ENCODE results near the gene DNER. TPM values are rescaled to one million over a fixed set of nuclear protein-coding genes. Genes with fewer than 3 reads are reported as not detected.
"Not testable (repeated sequence)": the region's sequence is repeated elsewhere in the genome, so short reads cannot be mapped to it uniquely, and the experiment has no call there.

The DNER gene
- polyA plus RNA-seq, 12 donors = 1.2 to 6.9 (median 2.2) TPM; not detected in 2

DNA sequence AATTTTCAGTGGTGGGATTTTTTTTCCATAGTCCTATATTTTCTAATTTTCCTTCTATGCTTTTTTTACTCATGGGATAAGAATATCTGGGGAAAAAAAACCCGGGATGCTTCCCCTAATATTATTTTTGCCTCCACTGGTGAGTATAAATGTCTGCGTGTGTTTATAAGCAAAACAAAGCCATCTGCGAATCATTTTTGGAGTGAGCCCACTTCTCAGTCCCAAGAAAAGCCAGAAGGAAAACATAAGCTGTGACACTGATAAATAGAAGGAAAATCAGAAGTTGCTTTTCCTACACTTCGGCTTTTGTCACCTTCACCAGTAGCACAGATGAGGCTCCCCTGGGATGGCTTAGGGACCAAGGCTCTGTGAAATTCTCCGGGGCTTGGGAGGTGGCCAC lies 308.6 kb downstream of the DNER start:
- no peak for DNase-seq

DNA sequence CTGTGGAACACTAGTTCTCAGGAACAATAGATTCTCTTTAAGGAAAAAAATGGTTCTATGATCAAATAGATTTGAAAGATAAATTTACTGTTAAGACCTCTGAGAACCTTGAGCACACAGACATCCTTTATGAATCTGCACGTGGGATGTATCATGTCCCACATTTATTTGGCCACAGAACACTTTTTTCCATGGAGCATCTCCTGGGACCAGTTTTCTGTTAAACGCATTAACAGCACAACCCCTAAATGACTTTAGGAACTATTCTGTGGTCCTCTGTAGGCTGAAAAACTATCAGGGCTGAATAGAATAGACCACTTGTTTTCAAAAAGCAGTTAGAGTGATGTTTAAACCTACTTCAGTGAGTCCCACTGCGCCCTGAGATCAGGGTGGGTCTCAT lies 311.1 kb downstream of the DNER start:
- DNase-seq = peak; percentile 63

DNA sequence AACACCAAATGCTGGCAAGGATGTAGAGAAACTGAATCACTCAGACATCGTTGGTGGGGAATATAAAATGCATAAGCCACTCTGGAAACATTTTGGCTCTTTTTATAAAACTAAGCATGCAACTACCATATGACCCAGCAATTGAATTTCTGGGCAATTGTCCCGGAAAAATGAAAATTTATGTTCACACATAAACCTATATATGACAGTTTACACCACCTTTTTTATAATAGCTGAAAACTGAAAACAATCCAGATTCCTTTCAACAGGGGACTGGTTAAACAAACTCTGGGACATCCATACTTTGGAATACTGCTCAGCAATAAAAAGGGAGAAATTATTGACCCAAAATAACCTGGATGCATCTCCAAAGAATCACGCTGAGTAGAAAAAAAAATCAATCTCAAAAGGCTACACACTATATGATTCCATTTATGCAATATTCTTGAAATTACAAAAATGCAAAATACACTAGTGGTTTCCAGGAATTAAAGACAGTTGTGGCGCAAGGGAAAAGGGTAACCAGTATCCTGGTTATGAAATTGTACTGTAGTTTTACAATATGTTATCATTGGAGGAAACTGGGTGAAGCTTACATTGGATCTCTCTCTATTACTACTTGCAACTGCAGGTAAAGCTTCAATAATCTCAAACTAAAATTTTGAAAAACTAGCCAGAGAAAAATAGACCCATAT lies 313.0 kb downstream of the DNER start:
- peak; percentile 57 for DNase-seq

DNA sequence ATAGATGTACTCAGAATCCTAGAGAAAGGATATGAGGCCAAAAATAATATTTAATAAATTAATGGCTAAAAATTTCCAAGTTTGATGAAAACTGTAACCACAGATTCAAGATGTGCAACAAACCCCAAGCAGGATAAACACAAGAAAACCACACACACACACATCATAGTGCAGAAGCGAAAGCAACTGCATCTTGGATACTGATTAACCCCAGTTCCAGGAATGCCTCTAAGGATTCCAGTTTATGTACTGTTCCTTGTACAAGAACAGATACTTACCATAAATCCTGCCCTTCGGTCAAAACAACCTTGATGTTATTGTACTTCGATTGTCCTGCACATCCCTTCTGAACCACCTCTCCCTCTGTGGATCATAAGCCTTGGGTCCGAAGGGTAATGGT lies 320.4 kb downstream of the DNER start:
- DNase-seq = no peak

DNA sequence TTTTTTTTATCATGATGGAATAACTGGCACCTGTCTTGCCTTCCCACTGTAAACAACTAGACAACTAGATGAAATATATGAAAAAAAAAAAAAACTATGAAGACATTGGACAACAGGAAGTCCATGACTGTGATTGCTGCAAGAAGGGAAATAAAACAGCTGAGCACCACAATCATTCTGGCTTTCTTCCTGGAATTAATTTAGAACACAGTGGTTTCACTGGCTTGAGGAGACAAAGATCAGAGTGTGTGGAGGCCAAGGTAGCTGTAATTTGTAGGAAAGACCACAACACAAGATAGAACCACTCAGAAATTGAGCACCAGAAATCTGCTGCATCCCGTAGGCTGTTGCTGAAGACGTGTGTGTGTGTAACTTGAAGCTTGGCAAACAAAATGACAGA lies 322.2 kb downstream of the DNER start:
- DNase-seq = no peak

DNA sequence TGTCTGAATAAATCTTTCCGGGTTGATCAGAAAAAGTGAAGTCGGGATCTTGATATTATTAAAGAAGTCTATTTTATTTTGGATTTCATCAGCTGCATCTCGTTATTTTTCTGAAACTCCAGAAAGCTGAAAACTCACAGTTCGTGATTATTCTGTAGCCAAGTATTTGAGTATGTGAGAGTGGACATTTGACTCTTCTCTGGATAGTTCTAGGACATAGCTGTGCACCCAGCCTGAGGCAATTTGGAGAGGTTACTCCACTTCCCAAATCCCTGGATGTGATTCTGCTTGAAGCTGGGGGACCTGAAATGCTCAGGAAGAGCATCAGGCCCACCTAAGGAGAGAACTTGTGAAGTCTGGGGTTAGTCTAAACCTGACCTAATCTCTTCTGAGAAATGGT lies 325.6 kb downstream of the DNER start:
- peak; percentile 51 for DNase-seq

DNA sequence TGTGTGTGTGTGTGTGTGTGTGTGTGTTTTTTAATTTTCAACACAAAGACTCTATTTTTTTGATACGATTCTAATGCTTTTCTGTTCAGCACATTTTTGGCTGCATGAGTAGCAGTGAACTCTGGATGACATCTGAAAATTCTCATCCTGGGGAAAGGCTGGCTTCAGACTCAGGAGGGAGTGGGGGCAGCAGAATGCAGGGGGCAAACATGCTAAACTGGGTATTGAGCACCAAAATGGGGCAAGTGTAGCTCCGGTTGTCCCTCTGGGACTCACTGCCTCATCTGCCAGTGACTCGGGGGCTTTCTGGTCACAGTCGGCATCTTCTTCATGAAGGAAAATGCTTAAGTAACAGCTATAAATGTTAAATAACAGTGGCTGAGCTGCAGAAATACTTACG lies 326.5 kb downstream of the DNER start:
- peak; percentile 78 for DNase-seq

DNA sequence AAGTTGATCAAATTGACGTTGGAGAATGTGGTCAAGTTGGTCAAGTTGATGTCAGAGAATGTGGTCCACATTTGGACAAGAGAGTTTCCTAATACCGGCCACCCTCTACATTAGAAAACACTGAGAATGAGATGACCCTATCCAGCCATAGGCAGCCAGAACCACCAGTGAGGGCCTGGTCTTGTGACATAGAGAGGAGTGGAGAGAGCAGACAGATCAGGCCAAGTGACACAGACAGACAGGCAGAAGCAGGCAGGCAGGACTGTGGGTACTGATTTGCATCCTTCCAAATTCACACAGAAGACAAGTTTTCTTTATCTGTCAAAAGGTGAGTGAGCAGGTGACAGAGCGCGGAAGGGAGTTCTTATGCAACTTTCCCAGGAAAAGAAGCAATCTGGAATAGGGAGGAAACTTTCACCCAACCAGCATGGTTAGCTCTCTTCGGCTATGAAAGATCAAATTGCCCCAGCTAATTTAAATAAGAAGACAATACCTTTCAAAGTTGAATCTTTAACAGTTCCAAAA lies 334.2 kb downstream of the DNER start:
- no peak for DNase-seq

DNA sequence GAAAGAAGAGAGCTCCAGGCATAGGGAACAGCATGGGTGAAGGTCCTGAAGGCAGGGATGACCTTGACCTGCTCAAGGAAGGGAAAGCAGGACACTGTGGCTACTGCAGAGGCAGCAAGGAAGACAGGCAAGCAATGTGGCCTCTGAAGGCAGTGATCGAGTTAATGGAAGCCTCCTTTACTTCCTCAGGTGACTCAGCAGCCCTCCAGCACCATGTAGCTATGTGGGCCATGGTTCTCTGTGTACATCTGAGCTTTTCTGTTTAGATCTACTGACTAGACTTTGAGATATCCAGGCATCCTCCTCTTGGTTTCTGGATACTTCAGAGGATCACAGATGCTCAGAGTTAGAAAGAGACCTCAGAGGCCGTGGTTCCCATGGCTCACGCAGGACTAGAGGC lies 336.0 kb downstream of the DNER start:
- no peak for DNase-seq

DNA sequence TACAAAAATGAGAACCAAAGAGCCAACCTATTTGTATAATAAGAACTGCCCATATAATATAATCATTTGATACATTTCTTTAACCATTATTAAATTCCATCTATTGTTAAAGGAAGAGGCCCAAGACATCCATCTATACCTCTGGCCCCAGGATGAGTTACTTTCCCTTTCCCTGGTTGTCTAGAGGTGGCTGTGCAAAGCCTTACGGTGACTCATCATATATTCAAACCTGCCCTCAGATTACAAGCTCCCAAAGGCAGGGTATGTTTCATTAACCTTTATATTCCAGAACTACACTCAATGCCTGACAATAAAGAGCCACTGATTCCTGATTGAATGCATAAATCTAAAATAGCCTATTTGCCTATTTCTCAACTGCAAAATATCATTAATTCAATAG lies 337.5 kb downstream of the DNER start:
- no peak for DNase-seq

DNA sequence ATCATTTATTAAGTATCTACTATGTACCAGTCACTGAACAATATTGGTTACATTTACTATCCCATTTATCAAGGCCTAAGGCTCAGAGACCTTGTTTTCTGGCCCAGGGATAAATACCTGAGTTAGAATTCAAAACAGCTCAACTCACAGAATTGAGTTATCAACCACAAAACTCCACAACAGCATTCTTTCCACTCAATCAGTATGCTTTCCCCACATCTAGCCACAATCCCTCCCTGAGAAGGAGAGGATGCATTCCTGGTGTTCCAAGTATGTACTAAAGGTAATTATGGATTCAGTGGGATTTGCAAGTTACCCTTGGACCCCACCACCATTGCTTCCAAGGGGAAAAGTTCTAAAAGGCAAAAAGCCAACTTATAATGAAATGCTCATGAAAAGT lies 339.1 kb downstream of the DNER start:
- no peak for DNase-seq

DNA sequence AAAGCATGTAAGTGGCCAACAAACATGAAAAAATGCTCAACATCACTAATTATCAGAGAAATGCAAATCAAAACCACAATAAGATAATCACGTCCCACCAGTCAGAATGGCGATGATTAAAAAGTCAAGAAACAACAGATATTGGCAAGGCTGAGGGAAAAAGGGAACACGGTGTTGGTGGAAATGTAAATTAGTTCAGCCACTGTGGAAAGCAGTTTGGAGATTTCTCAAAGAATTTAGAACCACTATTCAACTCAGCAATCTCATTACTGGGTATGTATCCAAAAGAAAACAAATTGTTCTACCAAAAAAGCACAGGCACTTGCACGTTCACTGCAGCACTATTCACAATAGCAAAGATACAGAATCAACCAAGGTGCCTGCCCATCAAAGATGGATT lies 341.0 kb downstream of the DNER start:
- DNase-seq = not testable (repeated sequence)

DNA sequence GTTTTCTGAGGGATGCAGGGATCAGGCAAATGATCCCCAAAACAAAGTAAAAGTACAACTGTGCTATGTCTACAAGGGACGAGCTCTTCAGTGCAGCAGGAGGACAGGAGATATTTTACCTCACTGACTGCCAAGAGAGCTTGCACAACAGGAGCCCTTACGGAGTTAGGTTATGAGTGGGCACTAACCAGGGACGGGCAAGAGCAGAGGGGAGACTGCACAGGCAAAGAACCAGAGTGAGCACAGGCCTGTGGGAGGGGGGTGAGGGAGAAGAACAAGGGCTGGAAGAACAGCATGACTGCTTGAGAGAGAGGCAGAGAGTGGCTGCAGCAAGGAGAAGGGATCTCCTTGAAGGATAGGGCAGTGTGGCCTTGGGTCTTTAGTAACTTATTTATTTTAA lies 342.1 kb downstream of the DNER start:
- no peak for DNase-seq

DNA sequence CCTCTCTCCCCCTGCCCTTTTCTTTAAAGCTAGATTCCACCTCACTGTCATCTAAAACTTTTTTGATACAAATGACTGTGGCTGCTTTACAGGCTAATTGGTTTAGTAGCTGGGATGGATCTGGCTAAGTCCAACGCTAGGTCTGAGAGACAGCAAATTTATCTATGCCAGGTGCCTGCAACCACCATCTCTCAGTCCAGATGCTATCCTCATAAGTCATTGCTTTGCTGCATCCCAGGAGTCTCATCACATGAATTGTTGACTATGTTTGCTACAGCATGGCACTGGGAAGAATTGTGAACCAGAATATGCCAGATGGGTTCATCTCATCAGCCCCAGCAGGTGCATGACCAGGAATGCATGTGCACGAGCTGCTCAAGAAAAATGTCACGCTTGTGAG lies 343.3 kb downstream of the DNER start:
- no peak for DNase-seq

DNA sequence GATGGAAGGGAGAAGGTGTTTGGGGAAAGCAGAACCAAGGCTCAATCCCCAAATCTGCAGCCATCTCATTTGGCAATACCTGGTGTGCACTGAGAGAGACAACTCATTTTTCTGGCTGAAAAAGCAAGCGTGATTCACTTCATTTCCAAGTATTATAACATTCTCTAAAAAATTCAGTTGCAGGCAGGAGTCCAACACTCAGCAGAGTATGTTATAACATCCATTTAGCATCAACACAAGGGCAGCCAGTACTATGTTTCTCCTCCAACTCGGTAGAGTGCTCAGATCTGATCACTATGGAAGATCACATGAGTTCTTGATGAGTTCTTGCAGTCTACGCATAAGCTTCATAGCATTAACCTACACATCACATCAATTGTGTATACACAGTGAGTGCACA lies 343.8 kb downstream of the DNER start:
- peak; percentile 83 for DNase-seq

DNA sequence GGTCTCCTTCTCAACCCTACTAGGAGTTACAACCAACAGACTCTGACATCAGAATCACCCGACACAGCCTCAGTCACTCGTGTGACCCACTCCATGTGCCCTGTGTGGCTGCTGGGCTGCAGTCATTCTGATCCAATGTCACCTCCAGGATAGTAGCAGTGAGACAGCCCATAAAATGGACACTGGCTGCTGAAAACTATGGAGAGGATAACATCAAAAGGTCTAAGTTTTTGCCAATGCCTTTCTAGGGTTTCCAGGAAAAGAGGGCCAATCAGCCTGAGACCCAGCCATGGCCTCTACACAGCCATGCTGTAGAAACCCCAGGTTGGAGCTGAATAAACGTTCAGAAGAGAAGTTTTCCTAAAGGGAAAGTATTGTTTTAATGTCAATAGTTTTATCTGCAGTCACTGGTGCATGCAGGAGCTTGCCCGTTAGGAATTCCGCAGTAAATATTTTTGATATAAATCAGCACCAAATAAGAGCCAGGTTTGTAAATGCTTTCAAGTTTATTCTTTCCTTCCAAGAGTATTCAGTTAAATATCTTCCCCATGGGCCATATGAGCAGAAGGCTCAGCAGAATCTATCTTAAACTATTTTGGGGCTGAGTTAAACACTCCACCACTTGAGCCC lies 351.1 kb downstream of the DNER start:
- peak; percentile 31 for DNase-seq

DNA sequence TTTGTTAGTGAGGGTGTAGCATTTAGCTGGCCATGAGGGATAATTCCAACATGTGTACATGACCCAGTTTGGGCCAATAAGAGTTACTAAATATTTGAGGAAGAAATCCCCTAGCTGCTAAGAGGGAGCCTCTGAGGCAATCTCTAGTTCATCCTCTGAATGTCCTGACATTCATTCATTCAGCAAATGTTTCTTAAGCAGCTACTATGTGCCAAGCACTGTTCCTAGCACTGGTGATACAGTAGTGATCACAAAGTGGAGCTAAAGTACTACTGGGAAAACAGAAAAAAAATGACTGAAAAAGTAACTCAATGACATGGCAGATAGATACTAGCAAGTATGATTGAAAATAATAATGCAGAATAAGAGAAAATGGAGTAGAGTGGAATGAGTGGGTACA lies 363.5 kb downstream of the DNER start:
- no peak for DNase-seq

DNA sequence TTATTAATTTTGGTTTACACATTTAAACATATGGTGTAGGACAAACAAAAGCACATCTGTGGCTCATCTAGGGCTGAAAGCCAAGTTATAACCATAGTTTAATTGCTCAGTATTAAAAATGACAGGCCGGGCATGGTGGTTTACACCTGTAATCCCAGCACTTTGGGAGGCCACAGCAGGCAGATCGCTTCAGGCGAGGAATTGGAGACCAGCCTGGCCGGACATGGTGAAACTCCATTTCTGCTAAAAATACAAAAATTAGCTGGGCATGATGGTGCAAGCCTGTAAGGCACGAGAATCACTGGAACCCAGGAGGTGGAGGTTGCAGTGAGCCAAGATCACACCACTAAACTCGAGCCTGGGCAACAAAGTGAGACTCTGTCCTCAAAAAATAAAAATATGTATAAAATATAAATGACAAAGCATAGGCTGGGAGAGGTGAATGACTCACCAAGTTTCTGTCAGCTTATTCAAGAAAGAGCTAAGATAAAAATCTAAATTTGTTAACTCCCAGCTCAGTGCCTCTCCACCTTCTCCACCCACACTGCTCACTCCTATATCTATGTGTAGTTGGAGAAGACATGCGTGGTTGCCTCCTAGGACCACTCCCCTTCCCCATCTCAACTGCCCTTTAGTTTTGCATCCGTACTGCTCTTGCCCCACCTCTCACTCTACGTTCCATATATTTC lies 364.1 kb downstream of the DNER start:
- no peak for DNase-seq

DNA sequence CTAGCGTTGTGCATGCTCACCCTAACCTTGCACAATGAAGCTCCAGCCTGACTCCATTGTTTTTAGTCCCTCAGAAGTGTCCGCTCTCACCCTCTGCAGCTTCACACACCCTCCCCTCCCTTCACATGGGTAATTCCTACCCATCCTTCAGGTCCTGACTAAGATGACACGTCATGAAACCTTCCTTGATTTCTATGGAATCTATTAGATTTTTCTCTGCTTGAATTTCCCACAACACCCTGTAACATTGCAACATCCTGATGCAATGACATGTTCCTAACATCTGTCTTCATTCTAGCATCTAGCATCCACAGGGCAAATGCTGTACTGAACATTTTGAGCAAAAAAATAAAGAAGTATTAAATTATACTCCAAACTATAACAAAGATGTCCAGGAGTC lies 366.2 kb downstream of the DNER start:
- DNase-seq = no peak

DNA sequence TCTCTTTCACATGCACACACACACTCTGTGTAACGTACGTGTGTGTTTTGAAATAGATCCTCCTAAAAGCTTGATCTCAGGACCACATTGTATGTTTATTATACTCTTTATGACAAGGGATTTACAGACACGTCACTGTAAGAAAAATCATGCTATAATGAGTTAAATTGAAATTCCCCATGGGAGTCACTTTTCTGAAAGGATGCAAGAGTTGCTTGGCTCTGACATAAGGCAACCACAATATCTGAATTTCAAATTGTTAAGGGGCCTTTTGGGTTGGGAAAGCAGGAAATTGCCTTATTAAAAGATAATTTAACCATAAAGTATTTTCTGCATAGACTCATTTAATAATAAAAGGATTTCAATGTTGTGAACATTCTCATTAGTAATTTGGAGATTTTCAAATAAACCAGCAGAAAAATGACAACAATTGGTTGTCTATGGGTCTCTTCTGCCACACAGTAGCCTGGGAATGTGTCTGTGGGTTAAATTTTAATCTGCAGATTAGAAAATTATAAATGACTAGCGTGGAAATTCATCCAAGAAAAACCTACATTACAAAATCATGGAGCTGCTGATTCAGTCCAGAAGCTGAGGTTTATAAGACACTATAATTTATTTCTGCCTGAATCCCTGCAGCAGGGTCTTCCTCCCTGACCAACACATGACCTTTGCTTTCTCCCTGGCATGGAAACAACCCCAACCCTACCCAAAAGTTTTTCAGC lies 367.4 kb downstream of the DNER start:
- DNase-seq = no peak

DNA sequence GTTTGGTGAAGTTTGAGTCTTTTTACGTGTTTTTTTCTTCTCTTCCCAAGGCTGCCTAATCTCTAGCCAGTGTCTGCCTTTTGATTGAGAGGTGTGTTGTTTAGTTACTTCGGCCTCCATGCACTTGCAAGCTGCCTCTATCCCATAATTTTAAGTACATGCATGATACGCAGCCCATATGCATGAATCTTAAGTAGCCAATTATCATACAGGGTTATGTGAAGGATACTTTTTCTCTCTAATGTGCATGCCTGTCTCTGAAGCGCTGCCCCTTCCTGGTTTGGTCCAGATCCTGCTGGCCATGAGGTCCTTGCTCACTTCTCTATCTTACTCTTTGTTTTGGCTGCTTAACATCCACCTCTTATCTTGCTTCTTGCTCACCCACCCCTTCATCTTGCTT lies 369.4 kb downstream of the DNER start:
- DNase-seq = no peak

DNA sequence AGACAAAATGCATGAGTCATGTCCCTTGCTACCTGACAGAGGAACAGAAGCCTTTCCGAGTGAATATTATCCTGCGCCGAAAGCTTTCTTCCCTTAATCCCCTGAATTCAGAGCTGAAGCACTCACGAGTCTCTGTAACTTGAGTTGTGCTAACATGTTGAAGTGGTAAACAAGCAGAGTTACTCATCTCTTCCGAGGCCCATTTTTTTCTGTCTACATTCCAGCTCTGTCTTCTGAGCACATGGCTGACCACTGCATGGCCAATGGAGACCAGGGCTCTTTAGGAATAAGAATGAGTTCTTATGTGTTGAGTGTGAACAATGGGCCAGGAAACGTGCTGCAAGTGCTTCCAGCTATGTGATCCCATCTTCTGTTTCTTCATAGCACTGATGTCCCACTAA lies 370.2 kb downstream of the DNER start:
- no peak for DNase-seq

All from muscle of arm (tissue), 12 donors.